Stomach (tissue), 9 donors: ENCODE measurements around the gene LMNTD2. TPM values are rescaled to one million over a fixed set of nuclear protein-coding genes. Genes with fewer than 3 reads are reported as not detected.

ENCODE experiments used
- DNase-seq, 2 donors: peaks; one replicate each; pipeline versions ENCODE4 v3.0.0 to v3.0.0-alpha.2; 2013 to 2019
- H3K27ac ChIP-seq, 5 donors: fragments of 200-600 bp in 4 of 5; sonication (generic) in 4 of 5; one replicate each; pipeline ENCODE4 v1.5.1; 2013 to 2019; ENCODE audit warnings: mild to moderate bottlenecking in 1 of 5, moderate library complexity in 1 of 5
- H3K27me3 ChIP-seq, 3 donors: fragments of 200-600 bp; sonication (generic); one replicate each; pipeline ENCODE4 v1.5.1; 2017 to 2019; ENCODE audit warnings: mixed run types in 1 of 3
- H3K36me3 ChIP-seq, 4 donors: fragments of 200-600 bp; sonication (generic); 1 replicate in 3 of 4; 2 replicates in 1 of 4; pipeline ENCODE4 v1.5.1; 2016 to 2019
- H3K4me1 ChIP-seq, 4 donors: fragments of 200-600 bp; sonication (generic); one replicate each; pipeline ENCODE4 v1.5.1; 2016 to 2019
- H3K4me3 ChIP-seq, 4 donors: fragments of 200-600 bp; sonication (generic) in 3 of 4; one replicate each; pipeline ENCODE4 v1.5.1; 2016 to 2019; ENCODE audit warnings: mild to moderate bottlenecking in 1 of 4
- H3K9me3 ChIP-seq, 4 donors: fragments of 200-600 bp; sonication (generic); one replicate each; pipeline ENCODE4 v1.5.1; 2016 to 2019
- EP300 ChIP-seq: sonication (generic); formaldehyde crosslinking; IDR thresholded peaks from one replicate; pipeline ENCODE4 v1.6.1; 2017; ENCODE audit warnings: antibody characterized with exemption
- POLR2A ChIP-seq, 4 donors: fragments of 450-650 bp; IDR thresholded peaks; one replicate each; pipeline ENCODE4 v1.6.1; 2016; ENCODE audit warnings: antibody characterized with exemption in 4 of 4, control low read depth in 2 of 4, mild to moderate bottlenecking in 1 of 4, moderate library complexity in 1 of 4
- POLR2AphosphoS5 ChIP-seq, 3 donors: sonication (generic); formaldehyde crosslinking; IDR thresholded peaks; one replicate each; pipeline ENCODE4 v1.6.1; 2016; ENCODE audit warnings: antibody characterized with exemption in 3 of 3
- WGBS, 5 donors: extraction: QIAGEN DNeasy Blood & Tissue Kit in 3 of 5; methylation state at CpG; one replicate each; pipeline versions ENCODE4 v1.1.5 to v1.1.7; 2013 to 2018; 5-methylcytosine and 5-hydroxymethylcytosine counted together
- intact Hi-C: fragments of 100-400 bp; cut with DNase I; formaldehyde crosslinking; loops from one replicate; pipeline ENCODE4 v1.15.1; 2023; ENCODE audit warnings: low total_unique reads
- polyA plus RNA-seq, 3 donors: library from polyadenylated mRNA; stranded (reverse); fragments of 200-250 nt; gene quantifications; one replicate each; pipeline ENCODE4 v1.2.3, GENCODE V29; 2013
- total RNA-seq, 5 donors: library from RNA; depleted of rRNA; stranded (reverse); fragments of >200 nt; gene quantifications; one replicate each; pipeline versions ENCODE4 v1.1.0 to v1.2.3, GENCODE V29; 2014 to 2016
- TF ChIP-seq, protein P1 (sequence below), 7 experiments: fragments of 450-650 bp in 4 of 7; fragments of 200-600 bp in 3 of 7; sonication (generic) in 3 of 7; IDR thresholded peaks; one replicate each; pipeline ENCODE4 v1.5.1; 2016 to 2019; ENCODE audit warnings: antibody characterized with exemption in 7 of 7, control low read depth in 2 of 7, mild to moderate bottlenecking in 1 of 7
- donor health status: healthy with polysubstance abuse.
- donor health status: Bipolar disorder and iron deficiency.
- donor health status: healthy.

LMNTD2 gene
- total and polyA plus RNA-seq, 8 donors, result 0.55 to 92.7 (median 8.2) TPM

DNA sequence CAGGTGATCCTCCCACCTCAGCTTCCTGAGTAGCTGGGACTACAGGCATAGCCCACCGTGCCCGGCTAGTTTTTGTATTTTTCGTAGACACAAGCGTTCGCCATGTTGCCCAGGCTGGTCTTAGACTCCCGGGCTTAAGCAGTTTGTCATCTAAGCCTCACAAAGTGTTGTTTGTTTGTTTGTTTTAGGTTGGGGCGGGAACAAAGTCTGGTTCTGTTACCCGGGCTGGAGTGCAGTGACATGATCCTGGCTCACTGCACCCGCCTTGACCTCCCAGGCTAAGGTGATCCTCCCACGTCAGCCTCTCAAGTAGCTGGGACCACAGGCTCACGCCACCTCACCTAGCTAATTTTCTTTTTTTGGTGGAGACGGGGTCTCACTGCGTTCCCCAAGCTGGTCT is 42.6 kb upstream of the LMNTD2 start:
- Histone ChIP-seq H3K27me3 (no peaks in the 10 kb centered on the region), H3K4me1 (peaks cover 0 to 11% (median 8%) of the 10 kb centered on the region in 4 donors), H3K9me3 (no peaks in the 10 kb centered on the region), H3K27ac (no peak overlapping the region), H3K4me3 (no peak overlapping the region), H3K36me3 (peaks cover 92 to 100% (median 100%) of the 10 kb centered on the region in 4 donors)
- TF ChIP-seq EP300 (no peak), POLR2AphosphoS5 (IDR thresholded peaks at IDR 0.05) (no peak), POLR2A (IDR thresholded peaks at IDR 0.05) (no peak)
- TF ChIP-seq, protein P1, sequence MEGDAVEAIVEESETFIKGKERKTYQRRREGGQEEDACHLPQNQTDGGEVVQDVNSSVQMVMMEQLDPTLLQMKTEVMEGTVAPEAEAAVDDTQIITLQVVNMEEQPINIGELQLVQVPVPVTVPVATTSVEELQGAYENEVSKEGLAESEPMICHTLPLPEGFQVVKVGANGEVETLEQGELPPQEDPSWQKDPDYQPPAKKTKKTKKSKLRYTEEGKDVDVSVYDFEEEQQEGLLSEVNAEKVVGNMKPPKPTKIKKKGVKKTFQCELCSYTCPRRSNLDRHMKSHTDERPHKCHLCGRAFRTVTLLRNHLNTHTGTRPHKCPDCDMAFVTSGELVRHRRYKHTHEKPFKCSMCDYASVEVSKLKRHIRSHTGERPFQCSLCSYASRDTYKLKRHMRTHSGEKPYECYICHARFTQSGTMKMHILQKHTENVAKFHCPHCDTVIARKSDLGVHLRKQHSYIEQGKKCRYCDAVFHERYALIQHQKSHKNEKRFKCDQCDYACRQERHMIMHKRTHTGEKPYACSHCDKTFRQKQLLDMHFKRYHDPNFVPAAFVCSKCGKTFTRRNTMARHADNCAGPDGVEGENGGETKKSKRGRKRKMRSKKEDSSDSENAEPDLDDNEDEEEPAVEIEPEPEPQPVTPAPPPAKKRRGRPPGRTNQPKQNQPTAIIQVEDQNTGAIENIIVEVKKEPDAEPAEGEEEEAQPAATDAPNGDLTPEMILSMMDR (IDR thresholded peaks at IDR 0.05), result no peak
- intact Hi-C loops, result no loop called here
- 88 to 91% (median 90%) methylated on average over 13 of the region's 13 CpGs for WGBS, 5 donors
- DNase-seq, result no peak

DNA sequence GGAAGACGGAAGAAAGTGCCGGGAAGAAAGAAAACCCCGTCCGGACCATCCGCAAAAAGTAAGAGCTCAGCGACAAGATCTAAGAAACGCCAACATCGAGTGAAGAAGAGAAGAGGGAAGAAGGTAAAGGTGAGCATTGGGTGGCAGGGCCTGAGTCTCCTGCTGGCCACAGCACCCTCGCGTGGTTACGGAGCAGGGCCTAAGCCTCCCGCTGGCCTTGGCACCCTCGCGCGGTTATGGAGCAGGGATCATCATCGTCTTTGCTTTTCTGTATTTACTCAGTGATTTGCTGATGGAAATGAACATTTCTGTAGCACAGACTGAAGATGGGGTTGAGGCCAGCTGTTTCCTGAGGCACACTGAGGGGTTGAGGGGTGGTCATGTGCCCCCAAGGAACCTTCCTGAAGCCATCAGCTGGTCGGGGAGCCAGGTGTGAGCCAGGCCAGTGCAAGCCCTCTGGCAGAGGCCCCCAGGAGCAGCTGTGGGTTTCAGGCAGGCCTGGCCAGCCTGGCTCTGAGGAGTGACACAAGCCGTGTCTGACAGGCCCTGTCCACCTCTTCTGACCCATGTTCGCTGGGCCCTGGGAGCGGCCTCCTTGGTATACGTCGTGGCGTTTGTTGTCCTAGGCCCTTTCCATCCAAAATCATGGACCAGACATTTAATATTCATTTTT is 41.2 kb upstream of the LMNTD2 start:
- H3K9me3 ChIP-seq, result no peaks in the 10 kb centered on the region
- H3K27me3 ChIP-seq, result no peaks in the 10 kb centered on the region
- H3K36me3 ChIP-seq, result peaks cover 92 to 100% (median 100%) of the 10 kb centered on the region in 4 donors
- intact Hi-C loops, result no loop called here
- DNase-seq, result no peak
- H3K4me1 ChIP-seq, result peaks cover 0 to 11% (median 8%) of the 10 kb centered on the region in 4 donors
- no peak overlapping the region for H3K27ac ChIP-seq
- TF ChIP-seq POLR2A (IDR thresholded peaks at IDR 0.05) (no peak), EP300 (no peak), POLR2AphosphoS5 (IDR thresholded peaks at IDR 0.05) (no peak)
- TF ChIP-seq, protein P1 (IDR thresholded peaks at IDR 0.05), result no peak
- WGBS, 5 donors, result 89 to 94% (median 92%) methylated on average over 23 of the region's 23 CpGs
- H3K4me3 ChIP-seq, result no peak overlapping the region

- DNase-seq, result no peak
- no peaks in the 10 kb centered on the region for H3K27me3 ChIP-seq
- peaks cover 90 to 100% (median 100%) of the 10 kb centered on the region in 4 donors for H3K36me3 ChIP-seq
- H3K9me3 ChIP-seq, result no peaks in the 10 kb centered on the region
- 83 to 94% (median 93%) methylated on average over 20 to 30 of the region's 30 CpGs for WGBS, 5 donors
- intact Hi-C loops, result no loop called here
- H3K4me1 ChIP-seq, result no peaks in the 10 kb centered on the region
- TF ChIP-seq, protein P1 (IDR thresholded peaks at IDR 0.05), result no peak
- no peak for TF ChIP-seq POLR2AphosphoS5 (IDR thresholded peaks at IDR 0.05)
- TF ChIP-seq EP300, result no peak
- TF ChIP-seq POLR2A (IDR thresholded peaks at IDR 0.05), result no peak
- H3K4me3 ChIP-seq, result no peak overlapping the region
- no peak overlapping the region for H3K27ac ChIP-seq
These were observed 37.6 kb upstream of the LMNTD2 start for GRCh38 chr11:598005-598680.

- intact Hi-C loops, result no loop called here
- 87 to 92% (median 91%) methylated on average over 13 to 29 of the region's 29 CpGs for WGBS, 5 donors
- TF ChIP-seq, protein P1 (IDR thresholded peaks at IDR 0.05), result no peak
- TF ChIP-seq POLR2A (IDR thresholded peaks at IDR 0.05) (no peak), POLR2AphosphoS5 (IDR thresholded peaks at IDR 0.05) (no peak), EP300 (no peak)
- Histone ChIP-seq H3K27me3 (no peaks in the 10 kb centered on the region), H3K27ac (no peak overlapping the region), H3K36me3 (peaks cover 93 to 100% (median 100%) of the 10 kb centered on the region in 4 donors), H3K9me3 (no peaks in the 10 kb centered on the region), H3K4me3 (no peak overlapping the region), H3K4me1 (no peaks in the 10 kb centered on the region)
- DNase-seq, result no peak
These were observed 36.7 kb upstream of the LMNTD2 start for GRCh38 chr11:597166-597725.
